SH-SY5Y (cell line): ENCODE results near the gene IL18RAP.

ENCODE experiments used
- GATA2 ChIP-seq: IDR thresholded peaks from 2 replicates; pipeline ENCODE4 v1.6.1; 2011; ENCODE audit warnings: mild to moderate bottlenecking, low read depth, low read length
- GATA3 ChIP-seq: IDR thresholded peaks from 2 replicates; pipeline ENCODE4 v1.6.1; 2011; ENCODE audit warnings: low read depth, mild to moderate bottlenecking, low read length, moderate library complexity

GRCh38 chr2:102412199-102412598, 10.8 kb upstream of the IL18RAP start:
- no peak for TF ChIP-seq GATA2
- no peak for TF ChIP-seq GATA3
